Measurements from ENCODE around the gene MSH5.

DNA sequence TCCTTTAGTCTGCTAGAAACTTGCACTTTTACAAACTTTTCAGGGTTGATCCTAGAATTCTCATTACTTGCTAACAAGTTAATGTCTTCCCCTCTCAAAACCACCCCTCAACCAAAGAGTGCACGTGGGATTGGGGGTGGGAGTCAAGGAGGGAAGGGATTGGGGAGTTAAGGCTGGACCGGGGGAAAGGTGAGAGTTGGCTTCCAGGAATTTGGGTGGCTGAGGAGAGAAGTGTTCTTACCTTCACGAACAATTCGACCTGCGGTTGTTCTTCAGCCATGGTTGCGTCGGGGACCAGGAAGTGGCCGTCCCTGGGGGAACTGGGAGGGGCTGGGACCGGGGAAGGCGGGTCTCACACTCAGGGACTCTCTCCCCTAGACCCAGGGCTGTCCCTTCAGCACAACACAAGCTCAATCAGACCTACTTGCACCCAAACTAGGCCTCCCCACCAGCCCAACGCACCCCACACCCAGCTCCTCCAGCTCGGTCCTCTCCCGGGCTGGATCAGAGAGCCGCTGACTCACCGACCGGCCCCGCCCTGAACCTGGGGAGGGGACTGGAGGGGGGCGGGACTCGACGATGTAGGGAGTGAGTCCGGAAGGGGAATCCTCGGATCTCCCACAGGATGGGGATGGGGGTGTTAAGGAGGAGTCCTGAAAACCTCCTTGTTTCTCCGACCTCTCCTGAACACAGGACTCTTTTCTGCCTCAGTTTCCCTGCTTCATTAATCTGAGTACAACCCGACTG is 3.6 kb upstream of the MSH5 start, which contains the start of gene CLIC1:
- TF ChIP-seq, protein P1, sequence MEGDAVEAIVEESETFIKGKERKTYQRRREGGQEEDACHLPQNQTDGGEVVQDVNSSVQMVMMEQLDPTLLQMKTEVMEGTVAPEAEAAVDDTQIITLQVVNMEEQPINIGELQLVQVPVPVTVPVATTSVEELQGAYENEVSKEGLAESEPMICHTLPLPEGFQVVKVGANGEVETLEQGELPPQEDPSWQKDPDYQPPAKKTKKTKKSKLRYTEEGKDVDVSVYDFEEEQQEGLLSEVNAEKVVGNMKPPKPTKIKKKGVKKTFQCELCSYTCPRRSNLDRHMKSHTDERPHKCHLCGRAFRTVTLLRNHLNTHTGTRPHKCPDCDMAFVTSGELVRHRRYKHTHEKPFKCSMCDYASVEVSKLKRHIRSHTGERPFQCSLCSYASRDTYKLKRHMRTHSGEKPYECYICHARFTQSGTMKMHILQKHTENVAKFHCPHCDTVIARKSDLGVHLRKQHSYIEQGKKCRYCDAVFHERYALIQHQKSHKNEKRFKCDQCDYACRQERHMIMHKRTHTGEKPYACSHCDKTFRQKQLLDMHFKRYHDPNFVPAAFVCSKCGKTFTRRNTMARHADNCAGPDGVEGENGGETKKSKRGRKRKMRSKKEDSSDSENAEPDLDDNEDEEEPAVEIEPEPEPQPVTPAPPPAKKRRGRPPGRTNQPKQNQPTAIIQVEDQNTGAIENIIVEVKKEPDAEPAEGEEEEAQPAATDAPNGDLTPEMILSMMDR (IDR thresholded peaks at IDR 0.05) = no peak
- TF ChIP-seq POLR2A (IDR thresholded peaks at IDR 0.05; ENCODE audit: low read depth) (peak; percentile 95), POLR2AphosphoS5 (IDR thresholded peaks at IDR 0.05) (peak; percentile 95 to 99)

Data from esophagus muscularis mucosa (tissue), 3 donors.